Lung (tissue), 12 donors: ENCODE results near the gene ADCY3. TPM values are rescaled to one million over a fixed set of nuclear protein-coding genes. Genes with fewer than 3 reads are reported as not detected.

Experiments used
- ATAC-seq: fragments of 200-7000 bp; cut with Tn5 transposase; one replicate; pipeline ENCODE4 v1.9.1; 2020; ENCODE audit warnings: moderate number of reproducible peaks; ENCODE audit not compliant: insufficient read depth, low FRiP score
- DNase-seq, 3 donors: peaks; one replicate each; pipeline ENCODE4 v3.0.0-alpha.2; 2013 to 2017
- H3K27ac ChIP-seq, 2 donors: one replicate each; pipeline ENCODE4 v1.5.1; 2013; ENCODE audit warnings: mild to moderate bottlenecking in 2 of 2, moderate library complexity in 2 of 2, control low read depth in 1 of 2, inconsistent platforms in 1 of 2, low read depth in 1 of 2, low read length in 1 of 2
- H3K27me3 ChIP-seq, 3 donors: one replicate each; pipeline ENCODE4 v1.5.1; 2013; ENCODE audit warnings: low read length in 2 of 3; ENCODE audit not compliant: control insufficient read depth in 3 of 3, insufficient read depth in 3 of 3
- H3K36me3 ChIP-seq, 4 donors: one replicate each; pipeline ENCODE4 v1.5.1; 2013; ENCODE audit warnings: low read length in 4 of 4, mild to moderate bottlenecking in 1 of 4, moderate library complexity in 1 of 4; ENCODE audit not compliant: control insufficient read depth in 4 of 4, insufficient read depth in 4 of 4
- H3K4me1 ChIP-seq, 5 donors: one replicate each; pipeline ENCODE4 v1.5.1; 2013; ENCODE audit warnings: low read length in 5 of 5, mild to moderate bottlenecking in 2 of 5, moderate library complexity in 1 of 5; ENCODE audit not compliant: control insufficient read depth in 5 of 5, insufficient read depth in 5 of 5
- H3K4me3 ChIP-seq: one replicate; pipeline ENCODE4 v1.5.1; 2013; ENCODE audit warnings: mild to moderate bottlenecking, control low read depth, moderate library complexity
- H3K9ac ChIP-seq, 2 donors: one replicate each; pipeline ENCODE4 v1.5.1; 2013; ENCODE audit warnings: low read length in 2 of 2, control low read depth in 1 of 2; ENCODE audit not compliant: insufficient read depth in 1 of 2
- H3K9me3 ChIP-seq, 4 donors: one replicate each; pipeline ENCODE4 v1.5.1; 2013; ENCODE audit warnings: low read length in 3 of 4, mild to moderate bottlenecking in 1 of 4, moderate library complexity in 1 of 4; ENCODE audit not compliant: control insufficient read depth in 4 of 4, insufficient read depth in 3 of 4
- CTCF ChIP-seq: IDR thresholded peaks from 2 replicates; pipeline ENCODE4 v1.5.1; 2012; ENCODE audit warnings: mild to moderate bottlenecking; ENCODE audit errors: control extremely low read depth, extremely low read depth
- WGBS, 2 donors: extraction: QIAGEN DNeasy Blood & Tissue Kit; methylation state at CpG; one replicate each; pipeline ENCODE4 v1.1.7; 2013; 5-methylcytosine and 5-hydroxymethylcytosine counted together
- polyA plus RNA-seq, 2 donors: library from polyadenylated mRNA; stranded (reverse); fragments of 200-250 nt; gene quantifications; one replicate each; pipeline ENCODE4 v1.2.1, GENCODE V29; 2013
- total RNA-seq, 2 donors: library from RNA; depleted of rRNA in 1 of 2; stranded (reverse); fragments of >200 nt in 1 of 2; gene quantifications; one replicate each; pipeline ENCODE4 v1.2.1, GENCODE V29; 2014 to 2021
- donor health status: control.
- donor health status: control.
- donor health status: Bipolar disorder and iron deficiency.
- donor health status: healthy.
- donor health status: DM: yes; HTN: yes; CAD: no.

The ADCY3 gene
- total and polyA plus RNA-seq, 4 donors = 27.9 to 74.8 (median 45.8) TPM

GRCh38 chr2:24922556-24922955 lies 2.5 kb upstream of the ADCY3 start:
- Histone ChIP-seq H3K9me3 (no peaks in the 10 kb centered on the region), H3K27ac (no peak overlapping the region), H3K36me3 (peaks cover 0 to 9% (median 2%) of the 10 kb centered on the region in 4 donors), H3K9ac (no peak overlapping the region), H3K27me3 (peaks cover 0 to 9% (median 0%) of the 10 kb centered on the region in 3 donors), H3K4me3 (no peak overlapping the region), H3K4me1 (peaks cover 0 to 29% (median 5%) of the 10 kb centered on the region in 5 donors)
- ATAC-seq (no peak), DNase-seq (no peak)
- TF ChIP-seq CTCF = no peak
- 97 to 100% methylated on average over 1 of the region's 1 CpG for WGBS, 2 donors

DNA sequence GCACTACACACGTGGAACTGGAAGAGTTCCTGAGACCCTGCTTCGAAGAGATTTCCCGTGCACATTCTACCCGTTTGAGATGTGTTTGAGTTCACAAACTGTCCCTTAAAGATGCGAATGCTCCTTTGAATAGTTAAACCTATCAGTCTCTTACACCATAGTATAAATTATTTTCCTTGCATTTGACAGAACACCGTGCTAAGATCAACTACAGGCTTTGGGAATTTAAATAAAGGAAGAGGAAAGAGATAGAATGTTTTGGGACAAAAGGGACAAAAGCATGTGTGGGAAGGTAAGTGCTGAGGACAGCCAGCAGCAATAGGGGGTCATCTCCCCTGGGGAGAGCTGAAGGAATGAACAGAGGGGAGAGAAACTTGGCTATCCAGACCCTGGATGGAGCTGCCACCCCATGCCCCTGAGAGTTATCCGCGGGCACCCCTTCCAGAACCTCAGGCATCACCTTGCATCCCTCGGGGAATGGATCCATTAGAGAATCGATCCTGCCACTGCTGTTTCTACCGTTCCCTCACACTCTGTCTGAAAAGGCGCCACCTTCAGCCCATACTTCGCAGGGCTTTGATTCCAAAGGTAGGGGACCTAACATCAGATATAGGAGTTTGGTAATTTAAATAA lies 888 bp upstream of the ADCY3 start:
- peaks cover 0 to 9% (median 0%) of the 10 kb centered on the region in 3 donors for H3K27me3 ChIP-seq
- TF ChIP-seq CTCF = no peak
- H3K36me3 ChIP-seq = peaks cover 0 to 18% (median 2%) of the 10 kb centered on the region in 4 donors
- H3K9ac ChIP-seq = no peak overlapping the region
- 32 to 37% methylated on average over 13 of the region's 13 CpGs for WGBS, 2 donors
- DNase-seq = no peak
- H3K9me3 ChIP-seq = no peaks in the 10 kb centered on the region
- H3K27ac ChIP-seq = no peak overlapping the region
- peaks cover 0 to 27% (median 3%) of the 10 kb centered on the region in 5 donors for H3K4me1 ChIP-seq
- no peak for ATAC-seq
- no peak overlapping the region for H3K4me3 ChIP-seq

DNA sequence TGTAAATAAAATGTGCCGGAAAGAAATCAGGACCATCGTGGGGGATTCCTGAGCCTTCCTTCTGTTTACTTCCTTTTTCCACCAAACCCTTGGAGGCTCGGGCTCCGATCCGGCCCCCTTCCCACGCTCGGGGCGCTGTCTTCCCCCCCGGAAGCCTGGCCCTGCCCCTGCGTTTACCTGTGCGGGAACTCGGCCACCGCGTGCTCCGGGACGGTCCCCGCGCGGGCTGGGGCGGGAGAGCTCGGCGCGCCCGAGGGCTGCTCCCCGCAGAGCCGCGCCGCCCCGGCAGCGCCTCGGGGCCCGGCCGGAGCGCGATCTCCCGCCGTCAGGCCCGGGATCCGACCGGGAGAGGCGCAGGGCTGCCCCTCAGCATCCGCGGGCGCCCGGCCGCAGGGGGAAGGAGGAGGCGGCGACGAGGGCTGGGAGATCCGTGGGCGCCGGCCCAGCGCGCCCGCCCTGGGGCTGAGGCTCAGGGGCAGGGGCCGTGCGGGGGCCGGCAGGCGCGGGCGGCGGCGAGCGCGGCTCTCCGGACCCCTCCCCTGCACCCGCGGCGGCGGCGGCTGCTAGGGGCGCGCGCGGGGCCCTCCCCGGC lies 435 bp downstream of the ADCY3 start:
- ATAC-seq (no peak), DNase-seq (no peak)
- Histone ChIP-seq H3K4me1 (peaks cover 0 to 30% (median 4%) of the 10 kb centered on the region in 5 donors), H3K9ac (no peak overlapping the region), H3K36me3 (peaks cover 0 to 18% (median 2%) of the 10 kb centered on the region in 4 donors), H3K27me3 (no peaks in the 10 kb centered on the region), H3K9me3 (no peaks in the 10 kb centered on the region), H3K27ac (peak overlapping the region in 1 of 2 donors; percentile 49), H3K4me3 (peak overlapping the region; percentile 50)
- no peak for TF ChIP-seq CTCF
- 0 to 1% methylated on average over 35 to 76 of the region's 76 CpGs for WGBS, 2 donors
